HG03439 (cell line): Measurements from ENCODE around the gene ZFAND3.
"Not testable (repeated sequence)": the region's sequence is repeated elsewhere in the genome, so short reads cannot be mapped to it uniquely, and the experiment has no call there.

Experiments used
- ATAC-seq: cut with Tn5 transposase; IDR thresholded peaks from one replicate; pipeline ENCODE4 v1.9.1; 2021; ENCODE audit warnings: mild to moderate bottlenecking, moderate library complexity; ENCODE audit not compliant: unreplicated experiment

ZFAND3 gene

DNA sequence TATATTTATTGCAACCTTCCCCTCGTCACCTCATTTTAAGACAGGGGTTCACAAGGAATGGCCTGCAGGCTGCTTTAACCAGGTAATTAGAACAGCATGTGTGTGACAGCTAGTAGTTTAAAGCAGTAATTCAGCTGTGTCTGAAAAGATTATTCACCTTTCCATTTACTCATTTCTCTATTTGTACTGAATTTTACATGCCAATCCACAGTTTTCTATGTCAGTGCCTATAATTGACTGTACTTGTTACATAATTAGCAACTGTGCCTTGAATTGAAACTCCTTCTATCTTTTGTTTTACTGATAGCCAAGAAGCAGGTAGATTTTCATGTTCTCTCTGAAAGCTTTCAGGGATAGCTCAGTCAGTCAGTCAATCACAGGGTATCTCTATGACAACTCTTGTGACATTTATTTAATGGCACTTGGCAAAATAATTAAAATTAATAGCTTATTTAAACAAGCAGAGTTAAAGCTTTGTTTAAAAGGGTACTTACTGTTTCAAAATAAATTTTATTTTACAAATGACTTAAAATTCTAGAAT is 214.0 kb downstream of the ZFAND3 start:
- no peak for ATAC-seq

DNA sequence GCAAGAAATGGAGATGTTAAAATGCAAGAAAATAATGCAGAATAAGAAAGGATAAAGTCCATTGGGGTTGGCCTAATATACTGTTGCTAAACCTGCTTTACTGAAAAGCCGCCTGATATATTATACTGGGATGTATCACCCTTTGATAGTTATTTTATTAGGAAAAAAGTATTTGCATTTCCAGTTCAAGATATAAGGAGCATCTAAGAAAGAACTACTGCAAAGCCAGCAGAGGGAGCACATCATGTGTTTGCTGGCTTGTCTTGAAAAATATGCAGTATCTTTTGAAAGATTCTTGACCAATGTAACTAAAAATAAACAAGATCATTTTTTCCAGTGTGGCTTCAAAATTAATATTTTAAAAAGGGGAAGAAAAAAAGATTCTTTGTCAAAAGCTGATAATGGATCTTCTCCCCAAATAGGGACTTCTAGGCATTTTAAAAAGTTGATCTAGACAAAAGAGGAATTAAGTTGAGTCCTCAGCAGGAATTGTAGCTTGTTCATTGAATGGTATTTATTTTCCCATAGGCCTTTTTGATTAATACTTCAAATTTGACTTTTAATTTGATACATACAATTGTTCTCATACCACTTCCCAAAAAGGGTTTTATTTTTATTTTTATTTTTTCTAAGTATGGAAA is 214.9 kb downstream of the ZFAND3 start:
- no peak for ATAC-seq

DNA sequence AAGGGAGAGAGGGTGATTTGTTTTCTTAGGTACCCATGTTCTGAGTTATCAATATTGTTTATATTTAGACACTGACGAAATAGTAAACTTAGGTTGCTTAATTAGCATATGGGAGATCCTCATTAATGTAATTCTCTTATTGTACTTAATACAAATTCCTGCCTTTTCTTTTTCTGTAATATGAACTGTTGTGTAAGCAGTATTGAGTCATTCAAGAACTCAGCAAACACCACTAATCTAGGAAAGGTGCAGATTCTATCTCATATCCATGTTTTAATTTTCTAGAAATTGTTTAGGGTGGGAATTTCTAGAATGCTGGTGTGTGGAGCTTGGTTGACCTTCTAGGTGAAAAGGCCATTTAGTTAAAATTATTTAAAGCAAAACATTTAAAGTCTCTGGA is 216.0 kb downstream of the ZFAND3 start:
- no peak for ATAC-seq

DNA sequence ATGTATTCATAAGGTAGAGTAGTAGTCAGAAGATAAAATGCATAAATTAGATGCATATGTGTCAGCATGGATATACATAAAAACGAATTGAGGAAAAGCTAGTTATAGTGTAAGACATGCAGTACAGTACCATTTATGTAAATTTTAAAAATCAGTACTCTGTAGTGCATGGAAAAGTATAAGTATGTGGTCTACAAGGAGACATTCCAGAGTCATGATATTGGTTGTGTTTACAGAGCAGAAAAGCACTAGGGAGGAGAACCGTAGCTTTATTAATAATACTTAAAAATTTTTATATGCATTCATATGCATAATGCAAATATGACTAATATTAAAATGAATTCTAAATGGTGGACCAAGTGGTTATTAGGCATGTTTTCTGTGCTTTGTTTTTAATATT is 220.0 kb downstream of the ZFAND3 start:
- ATAC-seq: no peak

DNA sequence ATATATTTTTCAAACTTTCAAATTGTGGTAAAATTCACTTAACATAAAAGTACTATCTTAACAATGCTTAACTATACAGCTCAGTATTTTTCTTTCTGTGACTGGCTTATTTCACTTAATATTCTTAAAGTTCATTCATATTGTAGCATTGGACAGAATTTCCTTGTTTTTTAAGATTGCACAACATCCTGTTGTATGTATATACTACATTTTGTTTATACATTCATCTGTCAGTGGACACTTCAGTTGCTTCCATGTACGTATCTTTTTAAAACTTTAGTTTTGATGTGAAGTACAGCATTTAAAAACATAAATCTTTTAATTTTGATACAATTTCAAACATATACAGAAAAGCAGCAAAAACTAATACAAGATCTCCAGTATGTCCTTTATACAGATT is 220.7 kb downstream of the ZFAND3 start:
- no peak for ATAC-seq

DNA sequence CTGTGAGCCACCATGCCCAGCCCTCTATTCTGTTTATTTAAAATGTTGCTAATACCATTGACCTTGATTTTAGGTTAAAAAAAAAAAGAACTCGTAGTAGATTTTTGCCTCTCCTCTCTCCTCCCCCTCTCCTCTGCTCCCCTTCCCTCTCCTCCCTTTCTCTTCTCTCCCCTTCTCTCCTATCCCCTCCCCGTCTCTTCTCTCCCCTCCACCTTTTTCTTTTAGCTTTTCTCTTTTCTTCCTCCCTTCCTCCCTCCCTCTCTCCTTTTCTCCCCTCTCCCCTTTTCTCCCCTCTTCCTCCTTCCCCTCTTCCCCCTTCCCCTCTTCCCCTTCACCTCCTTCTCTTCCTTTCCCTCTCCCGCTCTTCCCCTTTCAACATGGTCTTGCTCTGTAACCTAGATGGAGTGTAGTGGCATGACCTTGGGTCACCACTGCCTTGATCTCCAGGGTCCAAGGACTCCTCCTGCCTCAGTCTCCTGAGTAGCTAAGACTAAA is 223.8 kb downstream of the ZFAND3 start:
- no peak for ATAC-seq

DNA sequence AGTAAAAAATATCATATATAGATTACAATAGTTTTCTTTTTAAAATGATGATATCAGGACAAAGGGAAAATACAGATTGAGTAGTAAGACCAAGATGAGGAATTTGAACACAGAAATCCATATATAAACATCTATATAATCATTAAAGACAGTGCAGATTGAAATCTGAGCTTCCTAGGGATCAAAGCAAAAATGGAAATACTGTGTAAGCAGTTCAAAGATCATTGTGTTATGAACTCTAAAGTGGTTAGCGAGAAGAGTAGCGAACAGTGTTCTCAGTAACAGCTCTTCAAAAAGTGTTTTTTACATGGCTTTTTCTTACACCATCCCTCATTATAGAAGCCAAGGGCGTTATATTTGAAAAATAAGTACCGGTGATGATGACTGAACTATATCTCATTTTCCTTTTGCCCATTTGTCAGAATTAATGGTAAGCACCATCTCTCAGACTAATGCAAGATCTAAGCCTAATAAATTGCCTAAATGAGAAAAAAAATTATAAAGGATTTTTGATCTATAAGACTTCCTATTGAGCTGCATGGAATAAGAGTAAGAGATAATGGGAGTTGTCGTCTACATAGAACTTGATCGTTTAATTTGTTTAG is 226.3 kb downstream of the ZFAND3 start:
- no peak for ATAC-seq

DNA sequence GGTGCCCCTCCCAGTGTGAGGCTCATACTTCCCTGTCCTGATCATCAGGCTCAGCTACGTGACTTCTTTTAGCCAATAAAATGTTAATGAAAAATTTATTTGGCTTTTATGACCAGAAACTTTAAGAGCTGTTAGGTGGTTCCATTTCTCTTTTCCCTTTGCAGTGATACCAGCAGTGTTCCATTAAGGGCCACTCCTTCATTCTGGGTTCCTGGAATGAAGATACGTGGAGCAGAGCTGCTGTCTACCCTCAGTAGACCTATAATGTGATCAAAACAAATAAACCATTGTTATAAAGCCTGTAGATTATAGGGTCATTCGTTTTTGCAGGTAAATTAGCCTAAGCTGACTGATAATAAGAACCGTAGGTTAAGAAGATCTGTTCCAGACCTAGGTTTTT is 228.0 kb downstream of the ZFAND3 start:
- ATAC-seq: no peak

DNA sequence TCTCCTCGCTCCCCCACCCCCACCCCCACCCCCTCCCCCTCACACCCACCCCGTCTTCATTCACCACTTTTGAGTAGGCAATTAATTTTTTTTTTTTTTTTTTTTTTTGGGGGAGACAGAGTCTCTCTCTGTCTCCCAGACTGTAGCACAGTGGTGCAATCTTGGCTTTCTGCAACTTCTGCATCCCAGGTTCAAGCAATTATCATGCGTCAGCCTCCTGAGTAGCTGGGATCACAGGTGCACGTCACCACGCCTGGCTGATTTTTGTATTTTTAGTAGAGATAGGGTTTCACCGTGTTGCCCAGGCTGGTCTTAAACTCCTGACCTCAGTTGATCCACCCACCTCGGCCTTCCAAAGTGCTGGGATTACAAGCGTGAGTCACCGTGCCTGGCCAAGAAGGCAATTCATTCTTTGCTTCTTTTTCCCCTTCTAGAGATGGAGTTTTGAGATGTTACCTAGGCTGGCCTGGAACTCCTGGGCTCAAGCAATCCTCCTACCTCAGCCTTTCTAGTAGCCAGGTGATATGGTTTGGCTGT is 230.4 kb downstream of the ZFAND3 start:
- not testable (repeated sequence) for ATAC-seq

DNA sequence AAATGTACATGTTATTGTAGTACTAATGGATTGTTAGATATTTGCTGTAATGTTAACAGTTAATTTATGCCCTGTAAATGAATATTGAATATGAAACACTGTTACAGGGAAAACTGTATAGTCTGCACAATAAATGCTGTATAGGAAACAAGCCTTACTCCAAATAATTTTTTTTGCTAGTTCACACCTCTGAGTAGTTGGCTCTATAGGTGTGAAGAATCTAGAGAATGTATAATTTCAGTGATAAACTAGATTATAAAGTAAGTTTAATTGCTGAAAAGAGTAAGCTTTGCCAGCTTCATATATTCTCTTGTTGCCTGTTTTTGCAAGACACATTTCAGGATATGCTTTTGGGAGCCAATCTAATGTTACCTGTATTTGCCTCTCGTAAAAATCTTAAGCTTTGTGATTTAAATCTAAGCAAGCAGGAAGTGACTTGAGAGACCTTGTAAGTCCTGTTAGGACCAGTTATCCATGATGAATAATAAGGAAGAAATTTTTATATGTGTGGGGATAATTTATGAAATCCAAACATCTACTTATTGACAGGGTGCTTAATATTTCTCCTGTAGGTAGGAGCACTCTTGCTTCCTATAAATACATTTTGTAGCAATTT is 232.4 kb downstream of the ZFAND3 start:
- ATAC-seq: no peak

DNA sequence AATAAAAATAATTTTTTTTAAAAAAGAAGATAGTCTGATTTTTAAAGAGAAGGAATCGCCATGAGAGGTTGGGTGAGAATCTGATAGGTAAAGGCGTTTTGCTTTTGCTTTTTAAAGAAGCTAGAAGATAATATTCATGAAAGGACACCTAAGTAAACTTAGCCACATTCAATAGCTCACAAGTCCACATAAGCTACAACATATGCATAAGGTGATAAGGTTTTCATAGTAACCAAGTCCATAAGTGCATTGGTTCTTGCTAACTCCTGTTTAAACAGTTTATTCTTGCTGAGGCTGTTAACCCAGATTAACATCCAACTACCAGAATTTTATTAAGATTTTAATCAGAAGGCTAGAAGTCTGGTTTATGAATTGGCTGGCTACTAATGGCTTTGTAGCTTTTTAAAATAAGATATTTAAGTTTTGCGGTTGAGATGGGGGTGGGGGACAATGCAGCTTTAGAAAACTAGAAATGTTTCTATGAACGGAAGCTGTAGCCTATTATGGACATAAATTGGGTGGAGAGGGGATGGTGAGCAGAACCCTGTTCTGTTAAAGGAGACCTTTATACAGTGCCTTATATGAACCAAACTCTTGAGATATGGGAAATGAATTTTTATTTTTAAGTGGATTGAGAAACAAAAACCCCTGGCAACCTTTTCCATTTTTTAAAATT is 235.1 kb downstream of the ZFAND3 start:
- no peak for ATAC-seq

DNA sequence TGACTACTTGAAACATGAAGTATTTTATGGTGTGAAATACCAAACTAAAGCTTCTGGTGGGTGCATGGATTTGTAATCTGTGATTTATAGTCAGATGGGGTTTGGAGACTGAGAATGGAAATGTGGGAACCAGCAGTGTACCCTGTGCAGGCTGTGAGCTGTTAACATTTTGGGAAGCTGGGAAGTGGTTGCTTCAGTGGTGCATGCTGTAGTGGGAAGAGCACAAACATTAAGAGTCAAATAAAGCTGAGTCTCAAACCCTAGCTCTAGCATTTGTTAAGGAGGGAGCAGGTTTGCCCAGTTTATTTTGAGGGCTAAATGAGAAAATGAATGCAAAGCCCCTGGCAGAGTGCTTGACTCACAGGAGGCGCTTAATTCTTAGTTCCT is 235.7 kb downstream of the ZFAND3 start:
- no peak for ATAC-seq

DNA sequence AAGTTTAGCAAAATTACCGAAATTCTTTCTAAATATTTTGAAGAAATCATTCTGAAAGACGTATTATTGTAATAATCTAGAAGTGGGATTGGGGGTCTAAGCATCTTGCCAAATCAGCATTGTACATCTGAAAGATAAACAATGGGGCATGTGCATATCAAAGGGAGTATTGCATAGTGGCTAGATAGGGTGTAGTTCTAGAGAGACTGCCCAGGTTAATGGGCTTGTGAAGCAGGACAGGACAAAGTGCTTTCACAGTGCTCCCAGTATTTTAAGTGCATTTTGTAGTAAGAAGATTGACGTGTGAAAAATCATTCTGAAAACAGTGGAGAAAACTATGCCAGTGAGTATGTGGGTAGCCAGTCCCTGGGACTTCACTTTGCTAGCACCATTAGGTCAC is 236.8 kb downstream of the ZFAND3 start:
- no peak for ATAC-seq

DNA sequence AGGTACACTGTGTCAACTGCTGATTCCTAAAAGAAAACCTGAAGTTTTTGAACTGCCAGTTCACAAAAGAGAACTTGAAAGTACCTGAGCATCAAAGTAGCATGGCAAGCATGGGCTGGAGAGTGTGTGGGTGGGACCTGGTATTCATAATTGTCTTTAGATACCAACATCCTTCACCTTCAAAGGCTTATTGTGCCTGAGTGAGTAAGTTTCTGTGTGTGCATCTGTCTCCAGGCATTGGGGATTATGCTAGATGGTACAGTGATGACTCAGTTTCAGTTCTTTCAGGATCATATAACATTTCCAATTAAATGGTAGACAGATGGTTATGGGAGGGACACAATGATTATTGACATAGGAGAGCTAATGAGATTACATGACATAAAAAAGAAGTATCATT is 238.5 kb downstream of the ZFAND3 start:
- ATAC-seq: no peak

DNA sequence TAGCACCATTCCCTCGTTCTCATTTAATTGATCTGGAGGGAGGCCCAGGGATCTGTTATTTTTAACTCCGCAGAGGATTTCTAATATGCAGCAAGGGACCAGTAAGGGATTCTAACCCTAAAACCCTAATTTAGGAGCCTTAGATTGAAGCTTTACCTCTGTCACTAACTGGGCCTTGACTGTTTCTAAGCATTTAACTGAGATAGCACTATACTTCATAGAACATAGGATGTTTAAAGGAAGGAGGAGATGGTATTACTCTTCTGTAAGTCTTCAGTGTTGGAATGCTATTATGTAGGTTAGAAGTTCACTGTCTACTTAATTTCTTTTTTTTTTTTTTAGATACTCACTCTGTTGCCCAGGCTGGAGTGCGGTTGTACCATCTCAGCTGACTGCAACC is 242.5 kb downstream of the ZFAND3 start:
- ATAC-seq: no peak

DNA sequence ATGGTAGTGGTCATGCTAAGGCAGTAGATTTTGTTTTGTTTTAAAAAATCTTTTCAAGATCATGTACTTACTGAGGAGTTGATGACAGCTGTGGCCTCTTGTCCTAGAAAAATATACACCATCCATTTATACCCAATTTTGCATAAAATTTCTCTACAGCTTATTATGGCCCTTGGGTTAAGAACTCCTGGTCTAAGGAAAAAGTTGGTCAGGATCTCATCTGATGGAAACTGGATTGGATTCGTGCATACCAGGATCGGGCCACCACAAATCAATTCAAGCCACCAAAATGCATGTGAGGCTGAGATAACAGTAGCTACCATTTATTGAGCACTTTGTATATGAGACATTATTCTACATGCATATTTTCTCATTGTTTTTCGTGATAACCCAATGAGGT is 244.4 kb downstream of the ZFAND3 start:
- ATAC-seq: no peak

DNA sequence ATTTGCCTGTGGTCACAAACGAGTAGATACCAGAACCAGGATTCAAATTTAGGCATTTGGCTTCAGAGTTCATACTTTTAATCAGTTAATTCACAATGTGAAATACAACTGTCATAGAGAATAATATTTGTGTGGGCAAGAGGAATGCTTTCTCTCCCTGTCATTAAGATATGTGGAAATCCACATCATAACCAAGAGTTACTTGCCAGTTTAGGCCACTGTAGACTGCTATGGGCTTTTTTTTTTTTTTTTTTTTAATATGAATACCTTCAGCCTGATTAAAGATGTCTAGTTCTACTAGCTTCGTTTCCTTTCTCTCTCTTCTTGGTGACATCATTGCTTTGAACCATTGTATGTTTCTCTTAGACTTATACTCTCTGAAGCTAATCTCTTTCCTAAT is 244.9 kb downstream of the ZFAND3 start:
- ATAC-seq: no peak

DNA sequence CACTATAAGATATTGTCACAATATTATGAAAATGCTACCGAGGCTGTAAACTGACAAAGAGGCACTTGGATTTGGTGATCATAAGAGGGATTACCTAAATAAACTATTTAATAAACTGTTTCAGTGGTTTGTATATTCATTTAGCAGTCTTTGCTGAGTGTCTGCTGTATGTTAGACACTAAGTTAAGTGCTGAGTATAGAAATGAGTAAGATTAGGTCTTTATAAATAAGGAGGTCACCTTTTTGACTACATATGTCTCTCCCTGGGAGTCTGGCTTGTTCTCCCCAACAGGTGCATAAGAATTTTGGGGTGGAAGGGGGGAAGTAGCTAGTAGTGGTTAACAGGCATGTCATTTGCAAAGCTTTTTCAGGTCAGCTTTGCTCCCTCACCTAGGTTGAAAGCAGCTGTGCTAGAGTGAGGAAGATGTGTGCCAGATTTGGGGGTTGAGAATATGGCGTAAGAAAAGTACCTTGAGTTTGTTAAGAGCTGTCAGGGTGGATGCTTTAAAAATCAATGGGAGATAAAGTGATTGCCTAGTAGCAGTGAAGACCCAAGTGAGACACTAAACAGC is 246.3 kb downstream of the ZFAND3 start:
- ATAC-seq: no peak

DNA sequence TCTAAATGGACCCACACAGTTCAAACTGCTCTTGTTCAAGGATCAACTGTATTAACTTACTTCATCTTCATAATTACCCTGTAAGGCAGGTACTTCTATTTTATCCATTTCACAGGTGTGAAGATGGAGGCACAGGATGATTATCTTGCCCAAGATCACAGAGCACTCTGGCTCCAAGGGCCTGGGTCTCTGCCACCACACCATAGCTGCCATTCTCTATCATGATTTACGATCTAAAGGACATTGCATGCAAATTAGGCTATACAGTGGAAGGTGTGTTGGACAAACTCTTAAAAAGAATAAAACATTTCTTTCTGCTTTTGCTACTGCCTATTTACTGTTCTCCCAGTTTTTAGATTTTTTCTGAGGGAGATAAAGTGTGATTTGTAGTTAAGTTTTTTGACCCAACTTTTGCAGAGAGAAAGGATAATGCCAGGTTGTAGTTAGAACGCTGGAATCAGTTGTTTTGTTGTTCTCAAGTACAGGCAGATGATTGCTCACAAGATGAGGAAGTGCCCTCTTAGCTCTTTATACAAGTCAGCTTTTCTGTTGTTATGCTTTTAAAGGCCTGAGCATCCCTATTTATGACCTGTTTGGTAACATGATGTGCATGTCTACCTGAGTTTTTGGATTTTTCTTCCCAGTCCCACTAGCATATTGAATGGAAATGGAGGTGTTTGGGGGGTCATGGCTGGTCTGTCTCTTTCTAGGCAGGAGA is 247.9 kb downstream of the ZFAND3 start:
- ATAC-seq: no peak

DNA sequence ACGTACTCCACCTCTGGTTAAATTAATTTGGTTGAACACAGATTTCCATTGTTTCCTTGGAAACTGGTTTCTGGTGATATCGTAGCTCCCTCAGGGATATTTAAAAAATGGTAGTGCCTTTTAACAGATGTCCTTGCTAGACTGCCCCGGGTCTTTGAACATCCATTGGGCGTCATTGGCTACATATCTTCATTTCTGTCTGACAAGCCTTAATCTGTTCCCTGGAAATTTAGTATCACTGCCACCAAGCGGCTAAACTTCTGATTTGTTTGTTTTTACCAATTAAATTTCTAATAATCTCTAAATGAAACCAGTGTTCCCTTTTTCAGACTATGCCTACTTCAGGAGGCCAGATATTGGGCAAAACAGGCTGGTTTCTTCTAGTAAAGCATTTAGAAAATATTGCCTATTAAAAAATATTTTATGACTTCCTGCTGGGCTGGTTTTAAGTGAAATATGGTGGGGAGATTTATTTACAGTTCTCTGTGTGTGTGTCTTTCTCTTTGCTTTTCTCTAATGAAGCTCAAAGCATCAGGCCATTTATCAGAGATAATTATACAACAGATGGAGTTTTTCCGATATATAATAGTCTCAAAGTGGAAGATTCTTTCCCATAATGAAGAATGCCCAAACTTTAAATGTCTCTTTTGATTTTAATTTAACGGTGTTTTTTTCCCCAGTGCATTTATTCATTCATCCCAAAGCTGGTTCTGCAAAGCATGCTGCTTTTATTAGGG is 249.5 kb downstream of the ZFAND3 start:
- ATAC-seq: no peak
